Measurements from ENCODE around the gene NT5DC1.

- no peak for TF ChIP-seq CTCF (conservative IDR thresholded peaks at IDR 0.05; ENCODE audit: low read length)
- no peak for TF ChIP-seq EZH2phosphoT487 (IDR thresholded peaks at IDR 0.05; ENCODE audit: borderline replicate concordance, low read depth, low read length)
Observed at GRCh38 chr6:116157391-116157790, 56.7 kb downstream of the NT5DC1 start.
